Measurements from ENCODE around the gene L3MBTL4. TPM values are rescaled to one million over a fixed set of nuclear protein-coding genes. Genes with fewer than 3 reads are reported as not detected.
"Not testable (repeated sequence)": the region's sequence is repeated elsewhere in the genome, so short reads cannot be mapped to it uniquely, and the experiment has no call there.

L3MBTL4 gene
- total RNA-seq, 1 donor from 2014 or later, result 6.5 TPM

GRCh38 chr18:6406075-6406909 is 8.4 kb downstream of the L3MBTL4 start:
- DNase-seq, result no peak

- peak; percentile 28 for DNase-seq
Measured at GRCh38 chr18:6405237-6406074, 9.3 kb downstream of the L3MBTL4 start.

GRCh38 chr18:6404834-6405233 is 9.9 kb downstream of the L3MBTL4 start:
- DNase-seq, result no peak

- DNase-seq, result no peak
Measured at GRCh38 chr18:6401687-6402086, 13.0 kb downstream of the L3MBTL4 start.

GRCh38 chr18:6399776-6400175 is 14.9 kb downstream of the L3MBTL4 start:
- no peak for DNase-seq

- DNase-seq, result no peak
Measured at GRCh38 chr18:6397931-6398566, 16.7 kb downstream of the L3MBTL4 start.

- DNase-seq, result no peak
Measured at GRCh38 chr18:6396847-6397246, 17.9 kb downstream of the L3MBTL4 start.

- no peak for DNase-seq
Measured at GRCh38 chr18:6396276-6396675, 18.4 kb downstream of the L3MBTL4 start.

- DNase-seq, result no peak
Measured at GRCh38 chr18:6389005-6389404, 25.7 kb downstream of the L3MBTL4 start.

- DNase-seq, result no peak
Measured at GRCh38 chr18:6382963-6383362, 31.7 kb downstream of the L3MBTL4 start.

- not testable (repeated sequence) for DNase-seq
Measured at GRCh38 chr18:6377473-6377872, 37.2 kb downstream of the L3MBTL4 start.

GRCh38 chr18:6376433-6377229 is 38.1 kb downstream of the L3MBTL4 start:
- DNase-seq, result no peak

GRCh38 chr18:6374935-6375529 is 39.7 kb downstream of the L3MBTL4 start:
- no peak for DNase-seq

- no peak for DNase-seq
Measured at GRCh38 chr18:6374340-6374739, 40.4 kb downstream of the L3MBTL4 start.

- no peak for DNase-seq
Measured at GRCh38 chr18:6373187-6373586, 41.5 kb downstream of the L3MBTL4 start.

GRCh38 chr18:6370886-6371635 is 43.6 kb downstream of the L3MBTL4 start:
- peak; percentile 15 for DNase-seq

- peak; percentile 25 for DNase-seq
Measured at GRCh38 chr18:6370410-6370809, 44.3 kb downstream of the L3MBTL4 start.

- DNase-seq, result no peak
Measured at GRCh38 chr18:6368017-6368416, 46.7 kb downstream of the L3MBTL4 start.

- DNase-seq, result no peak
Measured at GRCh38 chr18:6367208-6367607, 47.5 kb downstream of the L3MBTL4 start.

GRCh38 chr18:6366776-6367175 is 47.9 kb downstream of the L3MBTL4 start:
- no peak for DNase-seq

GRCh38 chr18:6365385-6365784 is 49.3 kb downstream of the L3MBTL4 start:
- DNase-seq, result no peak

Data from tongue (tissue), 2 donors.